ENCODE data around the gene HTR7.

HTR7 gene

GRCh38 chr10:90780488-90780887, 77.4 kb downstream of the HTR7 start:
- H2AFZ ChIP-seq (ENCODE audit: low read depth, low read length, severe bottlenecking): no peak overlapping the region
- no peak overlapping the region for H3K27ac ChIP-seq (ENCODE audit: low read depth, low read length)
- no peaks in the 10 kb centered on the region for H3F3A ChIP-seq (ENCODE audit: insufficient read depth)
- no peak overlapping the region for H3K9ac ChIP-seq (ENCODE audit: low read length)
- H3K27me3 ChIP-seq (ENCODE audit: low read length): no peaks in the 10 kb centered on the region; the same call in 1 of the 2 replicates
- no peak overlapping the region for H3K4me3 ChIP-seq (ENCODE audit: insufficient read depth, low read length, poor library complexity, severe bottlenecking)
- no peaks in the 10 kb centered on the region for H3K9me3 ChIP-seq (ENCODE audit: insufficient read depth, low read length)
- H3K79me2 ChIP-seq (ENCODE audit: insufficient read depth, low read length): no peaks in the 10 kb centered on the region
- no peak overlapping the region for H3K4me2 ChIP-seq (ENCODE audit: low read depth, low read length, poor library complexity, severe bottlenecking)
- H3K9me2 ChIP-seq (replicated peaks; ENCODE audit: insufficient read depth, low read length): no peaks in the 10 kb centered on the region
- no peak for TF ChIP-seq CTCF (IDR thresholded peaks at IDR 0.05; ENCODE audit: insufficient read depth, low read length, poor library complexity, severe bottlenecking)
- no peak for TF ChIP-seq EZH2phosphoT487 (conservative IDR thresholded peaks at IDR 0.05; ENCODE audit: low read length)
- H3K36me3 ChIP-seq (ENCODE audit: low read length): no peaks in the 10 kb centered on the region
- H4K20me1 ChIP-seq (ENCODE audit: low read depth, low read length): no peaks in the 10 kb centered on the region

GRCh38 chr10:90779548-90779947, 78.3 kb downstream of the HTR7 start:
- Histone ChIP-seq H3K36me3 (ENCODE audit: low read length) (no peaks in the 10 kb centered on the region), H3K9me2 (replicated peaks; ENCODE audit: insufficient read depth, low read length) (no peaks in the 10 kb centered on the region), H3K4me3 (ENCODE audit: insufficient read depth, low read length, poor library complexity, severe bottlenecking) (no peak overlapping the region), H2AFZ (ENCODE audit: low read depth, low read length, severe bottlenecking) (no peak overlapping the region), H3K27me3 (ENCODE audit: low read length) (no peaks in the 10 kb centered on the region; the same call in 1 of the 2 replicates), H3F3A (ENCODE audit: insufficient read depth) (no peaks in the 10 kb centered on the region), H3K9ac (ENCODE audit: low read length) (no peak overlapping the region), H4K20me1 (ENCODE audit: low read depth, low read length) (no peaks in the 10 kb centered on the region), H3K79me2 (ENCODE audit: insufficient read depth, low read length) (no peaks in the 10 kb centered on the region), H3K4me2 (ENCODE audit: low read depth, low read length, poor library complexity, severe bottlenecking) (no peak overlapping the region), H3K27ac (ENCODE audit: low read depth, low read length) (no peak overlapping the region), H3K9me3 (ENCODE audit: insufficient read depth, low read length) (no peaks in the 10 kb centered on the region)
- no peak for TF ChIP-seq CTCF (IDR thresholded peaks at IDR 0.05; ENCODE audit: insufficient read depth, low read length, poor library complexity, severe bottlenecking)
- no peak for TF ChIP-seq EZH2phosphoT487 (conservative IDR thresholded peaks at IDR 0.05; ENCODE audit: low read length)

GRCh38 chr10:90777621-90778020, 80.2 kb downstream of the HTR7 start:
- H3K36me3 ChIP-seq (ENCODE audit: low read length): no peaks in the 10 kb centered on the region
- H2AFZ ChIP-seq (ENCODE audit: low read depth, low read length, severe bottlenecking): no peak overlapping the region
- no peak overlapping the region for H3K27ac ChIP-seq (ENCODE audit: low read depth, low read length)
- no peak for TF ChIP-seq EZH2phosphoT487 (conservative IDR thresholded peaks at IDR 0.05; ENCODE audit: low read length)
- TF ChIP-seq CTCF (IDR thresholded peaks at IDR 0.05; ENCODE audit: insufficient read depth, low read length, poor library complexity, severe bottlenecking): no peak
- no peak overlapping the region for H3K4me2 ChIP-seq (ENCODE audit: low read depth, low read length, poor library complexity, severe bottlenecking)
- H4K20me1 ChIP-seq (ENCODE audit: low read depth, low read length): no peaks in the 10 kb centered on the region
- no peaks in the 10 kb centered on the region for H3K27me3 ChIP-seq (ENCODE audit: low read length)
- H3K9me3 ChIP-seq (ENCODE audit: insufficient read depth, low read length): no peaks in the 10 kb centered on the region
- no peaks in the 10 kb centered on the region for H3K79me2 ChIP-seq (ENCODE audit: insufficient read depth, low read length)
- H3F3A ChIP-seq (ENCODE audit: insufficient read depth): no peaks in the 10 kb centered on the region
- H3K9ac ChIP-seq (ENCODE audit: low read length): no peak overlapping the region
- no peak overlapping the region for H3K4me3 ChIP-seq (ENCODE audit: insufficient read depth, low read length, poor library complexity, severe bottlenecking)
- no peaks in the 10 kb centered on the region for H3K9me2 ChIP-seq (replicated peaks; ENCODE audit: insufficient read depth, low read length)

Data from SU-DHL-6 (cell line).